Measurements from ENCODE around the gene MACROD2.

DNA sequence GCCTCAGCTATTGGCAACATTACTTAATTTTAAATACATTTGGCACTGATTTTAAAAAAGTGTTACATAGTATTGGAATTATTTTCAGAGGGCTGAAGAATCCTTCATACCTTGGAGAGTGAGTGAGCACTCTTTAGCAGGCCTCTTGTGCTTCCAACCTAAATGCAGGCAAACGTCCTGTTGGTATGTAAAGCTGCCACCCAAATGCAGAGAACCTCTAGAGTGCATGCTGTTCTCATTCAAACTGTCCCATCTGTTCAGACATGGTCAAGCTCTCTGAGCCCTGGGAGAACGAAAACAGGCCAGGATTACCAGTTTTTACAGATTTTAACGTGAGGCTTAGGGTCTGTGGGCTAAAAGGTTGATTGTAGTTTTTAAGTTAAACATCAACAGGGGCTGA, 720.1 kb downstream of the MACROD2 start:
- TF ChIP-seq, protein P1, sequence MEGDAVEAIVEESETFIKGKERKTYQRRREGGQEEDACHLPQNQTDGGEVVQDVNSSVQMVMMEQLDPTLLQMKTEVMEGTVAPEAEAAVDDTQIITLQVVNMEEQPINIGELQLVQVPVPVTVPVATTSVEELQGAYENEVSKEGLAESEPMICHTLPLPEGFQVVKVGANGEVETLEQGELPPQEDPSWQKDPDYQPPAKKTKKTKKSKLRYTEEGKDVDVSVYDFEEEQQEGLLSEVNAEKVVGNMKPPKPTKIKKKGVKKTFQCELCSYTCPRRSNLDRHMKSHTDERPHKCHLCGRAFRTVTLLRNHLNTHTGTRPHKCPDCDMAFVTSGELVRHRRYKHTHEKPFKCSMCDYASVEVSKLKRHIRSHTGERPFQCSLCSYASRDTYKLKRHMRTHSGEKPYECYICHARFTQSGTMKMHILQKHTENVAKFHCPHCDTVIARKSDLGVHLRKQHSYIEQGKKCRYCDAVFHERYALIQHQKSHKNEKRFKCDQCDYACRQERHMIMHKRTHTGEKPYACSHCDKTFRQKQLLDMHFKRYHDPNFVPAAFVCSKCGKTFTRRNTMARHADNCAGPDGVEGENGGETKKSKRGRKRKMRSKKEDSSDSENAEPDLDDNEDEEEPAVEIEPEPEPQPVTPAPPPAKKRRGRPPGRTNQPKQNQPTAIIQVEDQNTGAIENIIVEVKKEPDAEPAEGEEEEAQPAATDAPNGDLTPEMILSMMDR (IDR thresholded peaks at IDR 0.05; ENCODE audit: low read depth, low read length, missing input control), result no peak
- no peak for TF ChIP-seq SP1 (IDR thresholded peaks at IDR 0.05)
- TF ChIP-seq JUND (IDR thresholded peaks at IDR 0.05), result no peak
- TF ChIP-seq, protein P2, sequence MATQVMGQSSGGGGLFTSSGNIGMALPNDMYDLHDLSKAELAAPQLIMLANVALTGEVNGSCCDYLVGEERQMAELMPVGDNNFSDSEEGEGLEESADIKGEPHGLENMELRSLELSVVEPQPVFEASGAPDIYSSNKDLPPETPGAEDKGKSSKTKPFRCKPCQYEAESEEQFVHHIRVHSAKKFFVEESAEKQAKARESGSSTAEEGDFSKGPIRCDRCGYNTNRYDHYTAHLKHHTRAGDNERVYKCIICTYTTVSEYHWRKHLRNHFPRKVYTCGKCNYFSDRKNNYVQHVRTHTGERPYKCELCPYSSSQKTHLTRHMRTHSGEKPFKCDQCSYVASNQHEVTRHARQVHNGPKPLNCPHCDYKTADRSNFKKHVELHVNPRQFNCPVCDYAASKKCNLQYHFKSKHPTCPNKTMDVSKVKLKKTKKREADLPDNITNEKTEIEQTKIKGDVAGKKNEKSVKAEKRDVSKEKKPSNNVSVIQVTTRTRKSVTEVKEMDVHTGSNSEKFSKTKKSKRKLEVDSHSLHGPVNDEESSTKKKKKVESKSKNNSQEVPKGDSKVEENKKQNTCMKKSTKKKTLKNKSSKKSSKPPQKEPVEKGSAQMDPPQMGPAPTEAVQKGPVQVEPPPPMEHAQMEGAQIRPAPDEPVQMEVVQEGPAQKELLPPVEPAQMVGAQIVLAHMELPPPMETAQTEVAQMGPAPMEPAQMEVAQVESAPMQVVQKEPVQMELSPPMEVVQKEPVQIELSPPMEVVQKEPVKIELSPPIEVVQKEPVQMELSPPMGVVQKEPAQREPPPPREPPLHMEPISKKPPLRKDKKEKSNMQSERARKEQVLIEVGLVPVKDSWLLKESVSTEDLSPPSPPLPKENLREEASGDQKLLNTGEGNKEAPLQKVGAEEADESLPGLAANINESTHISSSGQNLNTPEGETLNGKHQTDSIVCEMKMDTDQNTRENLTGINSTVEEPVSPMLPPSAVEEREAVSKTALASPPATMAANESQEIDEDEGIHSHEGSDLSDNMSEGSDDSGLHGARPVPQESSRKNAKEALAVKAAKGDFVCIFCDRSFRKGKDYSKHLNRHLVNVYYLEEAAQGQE (IDR thresholded peaks at IDR 0.05), result no peak
- no peak for TF ChIP-seq YY1 (IDR thresholded peaks at IDR 0.05)

All from liver (tissue), 3 donors.